HUES6 (cell line): Measurements from ENCODE around the gene CRTC1.
A peak's percentile ranks its signal among the peaks of the same experiment; 100 is the strongest.

Experiments used
- H3K27ac ChIP-seq: 2 replicates; pipeline ENCODE4 v1.7.0; 2013; ENCODE audit warnings: low read depth, mild to moderate bottlenecking, low read length, inconsistent platforms
- H3K27me3 ChIP-seq: 2 replicates; pipeline ENCODE4 v1.6.1; 2013; ENCODE audit warnings: low read length; ENCODE audit not compliant: control insufficient read depth, insufficient read depth
- H3K36me3 ChIP-seq: 2 replicates; pipeline ENCODE4 v1.6.1; 2013; ENCODE audit warnings: low read length; ENCODE audit not compliant: control insufficient read depth, insufficient read depth
- H3K4me1 ChIP-seq: 2 replicates; pipeline ENCODE4 v1.6.1; 2013; ENCODE audit warnings: low read length; ENCODE audit not compliant: control insufficient read depth, insufficient read depth
- H3K4me3 ChIP-seq: 2 replicates; pipeline ENCODE4 v1.5.1; 2013; ENCODE audit warnings: low read depth, low read length
- H3K9ac ChIP-seq: one replicate; pipeline ENCODE4 v1.6.1; 2013; ENCODE audit warnings: mild to moderate bottlenecking, low read length
- H3K9me3 ChIP-seq: 2 replicates; pipeline ENCODE4 v1.6.1; 2013; ENCODE audit warnings: low read depth, low read length; ENCODE audit not compliant: control insufficient read depth, insufficient read depth

Gene CRTC1

GRCh38 chr19:18685597-18686190, 2.2 kb downstream of the CRTC1 start:
- H3K9me3 ChIP-seq, result no peaks in the 10 kb centered on the region
- no peak overlapping the region for H3K27ac ChIP-seq
- H3K9ac ChIP-seq, result no peak overlapping the region
- H3K4me1 ChIP-seq, result peaks cover 7% of the 10 kb centered on the region
- no peaks in the 10 kb centered on the region for H3K36me3 ChIP-seq
- no peak overlapping the region for H3K4me3 ChIP-seq
- H3K27me3 ChIP-seq, result no peaks in the 10 kb centered on the region

GRCh38 chr19:18687740-18688465, 4.4 kb downstream of the CRTC1 start:
- Histone ChIP-seq H3K4me1 (peaks cover 7% of the 10 kb centered on the region), H3K27ac (no peak overlapping the region), H3K36me3 (no peaks in the 10 kb centered on the region), H3K4me3 (no peak overlapping the region), H3K27me3 (no peaks in the 10 kb centered on the region), H3K9me3 (no peaks in the 10 kb centered on the region), H3K9ac (no peak overlapping the region)

- Histone ChIP-seq H3K27me3 (no peaks in the 10 kb centered on the region; the same call in 1 of the 2 replicates), H3K4me1 (peaks cover 9% of the 10 kb centered on the region), H3K27ac (no peak overlapping the region), H3K4me3 (no peak overlapping the region), H3K36me3 (no peaks in the 10 kb centered on the region), H3K9ac (no peak overlapping the region), H3K9me3 (no peaks in the 10 kb centered on the region)
These were observed 12.5 kb downstream of the CRTC1 start for GRCh38 chr19:18696023-18696422.

- H3K27ac ChIP-seq, result no peak overlapping the region
- no peak overlapping the region for H3K4me3 ChIP-seq
These were observed 14.2 kb downstream of the CRTC1 start for GRCh38 chr19:18697680-18698079.

GRCh38 chr19:18698321-18699167, 15.1 kb downstream of the CRTC1 start:
- H3K4me1 ChIP-seq, result peaks cover 12% of the 10 kb centered on the region
- H3K9ac ChIP-seq, result no peak overlapping the region
- H3K36me3 ChIP-seq, result no peaks in the 10 kb centered on the region
- no peaks in the 10 kb centered on the region for H3K9me3 ChIP-seq
- H3K4me3 ChIP-seq, result no peak overlapping the region
- no peak overlapping the region for H3K27ac ChIP-seq
- H3K27me3 ChIP-seq, result no peaks in the 10 kb centered on the region; the same call in 1 of the 2 replicates

More at GRCh38 chr19:18697680-18698079, 14.2 kb downstream of the CRTC1 start:
- H3K36me3 ChIP-seq, result no peaks in the 10 kb centered on the region
- H3K27me3 ChIP-seq, result no peaks in the 10 kb centered on the region; the same call in 1 of the 2 replicates
- H3K9ac ChIP-seq, result no peak overlapping the region
- H3K9me3 ChIP-seq, result no peaks in the 10 kb centered on the region
- H3K4me1 ChIP-seq, result peaks cover 12% of the 10 kb centered on the region

- Histone ChIP-seq H3K4me3 (no peak overlapping the region), H3K4me1 (peaks cover 12% of the 10 kb centered on the region), H3K27me3 (no peaks in the 10 kb centered on the region; the same call in 1 of the 2 replicates), H3K9me3 (no peaks in the 10 kb centered on the region), H3K27ac (no peak overlapping the region), H3K9ac (no peak overlapping the region), H3K36me3 (no peaks in the 10 kb centered on the region)
These were observed 16.0 kb downstream of the CRTC1 start for GRCh38 chr19:18699403-18700054.

GRCh38 chr19:18700501-18701249, 17.2 kb downstream of the CRTC1 start:
- H3K27ac ChIP-seq, result no peak overlapping the region
- peaks cover 12% of the 10 kb centered on the region for H3K4me1 ChIP-seq
- H3K4me3 ChIP-seq, result peak overlapping the region; percentile 57

GRCh38 chr19:18701250-18701608, 17.7 kb downstream of the CRTC1 start:
- H3K9me3 ChIP-seq, result no peaks in the 10 kb centered on the region
- no peaks in the 10 kb centered on the region for H3K36me3 ChIP-seq
- H3K27me3 ChIP-seq, result no peaks in the 10 kb centered on the region; the same call in 1 of the 2 replicates
- no peak overlapping the region for H3K9ac ChIP-seq
- no peak overlapping the region for H3K27ac ChIP-seq
- H3K4me3 ChIP-seq, result peak overlapping the region; percentile 57; the same call in 1 of the 2 replicates
- peaks cover 12% of the 10 kb centered on the region for H3K4me1 ChIP-seq

More at GRCh38 chr19:18700501-18701249, 17.2 kb downstream of the CRTC1 start:
- H3K9me3 ChIP-seq, result no peaks in the 10 kb centered on the region
- no peaks in the 10 kb centered on the region for H3K36me3 ChIP-seq
- H3K9ac ChIP-seq, result peak overlapping the region; percentile 26
- no peaks in the 10 kb centered on the region; the same call in 1 of the 2 replicates for H3K27me3 ChIP-seq

GRCh38 chr19:18704054-18704453, 20.6 kb downstream of the CRTC1 start:
- no peak overlapping the region for H3K27ac ChIP-seq
- H3K9me3 ChIP-seq, result no peaks in the 10 kb centered on the region
- H3K9ac ChIP-seq, result no peak overlapping the region
- H3K27me3 ChIP-seq, result no peaks in the 10 kb centered on the region; the same call in 1 of the 2 replicates
- no peaks in the 10 kb centered on the region for H3K36me3 ChIP-seq
- no peak overlapping the region for H3K4me3 ChIP-seq
- peaks cover 12% of the 10 kb centered on the region for H3K4me1 ChIP-seq

- Histone ChIP-seq H3K27ac (no peak overlapping the region), H3K27me3 (no peaks in the 10 kb centered on the region; the same call in 1 of the 2 replicates), H3K9me3 (no peaks in the 10 kb centered on the region), H3K9ac (no peak overlapping the region), H3K4me3 (no peak overlapping the region), H3K4me1 (peaks cover 11% of the 10 kb centered on the region), H3K36me3 (no peaks in the 10 kb centered on the region)
These were observed 21.5 kb downstream of the CRTC1 start for GRCh38 chr19:18704971-18705370.
